GM19025 (cell line): ENCODE data around the gene NR2F6.
"Not testable (repeated sequence)": the region's sequence is repeated elsewhere in the genome, so short reads cannot be mapped to it uniquely, and the experiment has no call there.

Experiments used
- ATAC-seq: cut with Tn5 transposase; IDR thresholded peaks from one replicate; pipeline ENCODE4 v1.9.1; 2021; ENCODE audit warnings: mild to moderate bottlenecking, low read depth, moderate library complexity; ENCODE audit not compliant: unreplicated experiment

The NR2F6 gene

DNA sequence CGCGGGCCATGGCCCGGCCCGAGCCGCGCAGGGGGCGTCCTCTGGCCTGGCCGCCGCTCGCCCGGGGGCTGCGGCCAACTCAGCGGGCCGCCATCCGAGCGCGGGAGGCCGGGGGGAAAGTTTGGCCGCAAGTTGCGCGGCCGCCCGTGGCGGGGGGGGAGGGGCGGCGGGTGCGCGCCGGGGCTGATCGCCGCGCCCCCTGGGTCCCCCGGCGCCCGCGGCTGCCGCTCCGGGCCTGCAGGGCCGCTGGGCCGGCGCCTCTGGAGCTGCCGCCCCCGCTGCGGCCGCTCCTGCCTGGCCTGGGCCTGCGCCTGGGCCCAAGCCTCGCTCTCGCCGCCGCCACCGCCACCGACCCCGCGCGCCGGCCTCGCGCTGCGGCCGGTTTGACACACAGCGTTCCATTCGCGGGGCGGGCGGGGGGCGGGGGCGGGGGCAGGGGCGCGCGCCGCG lies at the start of gene NR2F6:
Gene NR2F6 (minus strand): TSS at position 385 of the 450 bp plus-strand sequence. CDS start 699 bp downstream, outside the sequence.
- no peak for ATAC-seq

DNA sequence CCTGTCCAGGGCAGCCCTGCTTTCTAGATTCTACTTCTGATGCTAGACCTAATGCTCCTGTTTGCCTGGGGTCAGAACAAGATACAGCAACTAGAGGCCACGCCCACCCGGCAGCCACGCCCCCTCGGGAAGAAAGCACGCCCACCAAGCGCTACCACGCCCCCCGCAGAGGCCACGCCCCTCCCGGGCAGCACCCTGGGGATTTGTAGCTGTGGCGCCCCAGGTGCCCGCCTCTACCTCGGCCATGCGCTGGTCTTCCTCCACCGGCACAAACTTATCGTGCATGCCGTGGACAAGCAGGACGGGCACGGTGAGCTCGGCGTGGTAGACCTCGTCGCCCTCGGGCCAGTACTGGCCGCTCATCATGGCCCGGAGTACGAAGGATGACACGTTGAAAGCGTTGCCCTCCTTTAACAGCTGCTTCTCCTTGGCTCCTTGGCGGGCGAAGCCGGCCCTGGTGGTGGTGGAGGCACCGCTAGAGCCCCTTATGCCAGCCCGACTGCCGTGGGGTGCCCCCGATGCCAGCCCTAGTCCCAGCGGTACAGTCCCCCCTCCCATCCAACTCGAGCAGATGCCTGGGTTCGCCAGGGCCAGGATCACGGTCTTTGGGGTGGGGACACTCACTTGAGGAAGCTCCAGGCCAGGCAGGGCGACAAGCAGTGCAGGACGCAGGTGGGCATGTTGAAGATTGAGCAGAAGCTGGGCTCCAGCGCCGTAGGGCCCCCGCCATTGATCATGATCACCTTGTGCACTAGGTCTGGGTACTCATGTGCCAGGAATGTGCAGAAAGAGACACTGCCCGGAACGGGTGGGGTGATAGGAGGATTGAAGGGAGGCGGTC lies 48.6 kb upstream of the NR2F6 start:
- no peak for ATAC-seq

DNA sequence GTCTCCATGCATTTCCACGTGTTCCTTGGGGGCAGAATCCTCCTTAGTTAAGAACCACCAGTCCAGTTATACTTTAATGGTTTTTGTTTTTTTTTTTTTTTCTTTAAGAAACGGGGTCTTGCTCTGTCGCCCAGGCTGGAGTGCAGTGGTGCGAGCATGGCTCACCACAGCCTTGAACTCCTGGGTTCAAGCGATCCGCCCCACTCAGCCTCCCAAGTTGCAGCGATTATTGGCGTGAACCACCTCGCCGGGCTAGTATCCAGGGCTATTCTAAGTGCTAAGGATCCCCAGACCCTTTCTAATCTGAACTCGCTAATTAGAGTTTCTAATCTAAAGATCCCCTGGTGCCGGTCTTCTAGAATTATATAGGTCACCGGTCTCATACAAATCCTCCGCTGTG lies 47.9 kb upstream of the NR2F6 start:
- ATAC-seq = no peak

DNA sequence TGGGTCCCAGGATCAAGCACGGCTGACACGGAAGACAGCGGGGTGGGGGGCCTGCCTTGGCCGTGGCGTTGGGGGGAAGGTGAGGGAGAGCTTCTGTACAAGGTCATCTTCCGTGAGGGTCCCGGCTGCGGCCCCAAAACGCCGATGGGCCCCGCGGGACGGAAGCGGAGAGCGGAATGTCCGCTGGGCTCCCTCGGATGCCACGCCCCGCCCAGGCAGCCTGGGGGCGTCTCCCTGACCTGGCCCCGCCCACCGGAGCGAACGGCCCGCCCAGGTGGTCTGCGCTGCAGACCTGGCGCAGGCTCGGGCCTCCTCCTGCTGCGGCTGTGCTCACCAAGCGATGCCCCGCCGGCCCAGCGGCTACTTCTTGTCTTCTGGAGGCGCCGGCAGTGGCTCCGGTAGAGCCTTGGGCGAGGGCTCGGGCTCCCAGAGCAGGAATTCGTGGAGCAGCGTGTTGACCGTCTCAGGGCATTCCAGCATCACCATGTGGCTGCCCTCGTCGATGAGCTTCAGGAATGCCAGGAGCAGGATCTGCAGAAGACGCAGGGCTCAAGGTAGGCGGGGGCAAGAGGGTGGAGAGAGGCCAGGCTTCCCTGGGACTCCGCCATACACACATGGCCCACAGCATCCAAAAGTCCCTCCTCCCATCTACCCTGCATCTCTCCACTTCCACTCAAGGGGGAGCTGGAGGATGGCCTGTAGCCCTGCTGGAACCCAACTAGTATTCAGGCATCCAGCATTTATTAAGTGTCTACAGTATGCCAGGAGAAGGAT lies 46.8 kb upstream of the NR2F6 start:
- ATAC-seq = peak; percentile 68

DNA sequence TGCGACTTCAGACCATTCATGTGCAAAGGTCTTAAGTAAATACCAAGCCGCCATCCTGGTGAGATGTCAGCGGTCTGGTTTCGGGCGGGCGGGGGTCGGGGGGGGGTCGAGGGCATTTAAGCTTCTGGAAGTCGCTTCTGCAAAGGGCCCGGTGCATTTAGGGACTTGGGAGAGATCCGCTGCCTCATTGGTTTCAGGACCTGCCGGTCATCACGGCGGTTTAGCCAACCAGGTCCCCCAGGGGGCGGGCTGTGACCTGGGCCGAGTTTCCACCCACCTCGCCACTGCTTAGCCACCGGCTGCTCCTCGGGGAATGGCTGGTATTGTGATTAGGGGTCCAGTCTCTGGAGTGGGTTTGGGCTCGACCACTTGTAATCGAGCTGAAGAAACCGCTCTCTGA lies 43.8 kb upstream of the NR2F6 start:
- ATAC-seq = no peak

DNA sequence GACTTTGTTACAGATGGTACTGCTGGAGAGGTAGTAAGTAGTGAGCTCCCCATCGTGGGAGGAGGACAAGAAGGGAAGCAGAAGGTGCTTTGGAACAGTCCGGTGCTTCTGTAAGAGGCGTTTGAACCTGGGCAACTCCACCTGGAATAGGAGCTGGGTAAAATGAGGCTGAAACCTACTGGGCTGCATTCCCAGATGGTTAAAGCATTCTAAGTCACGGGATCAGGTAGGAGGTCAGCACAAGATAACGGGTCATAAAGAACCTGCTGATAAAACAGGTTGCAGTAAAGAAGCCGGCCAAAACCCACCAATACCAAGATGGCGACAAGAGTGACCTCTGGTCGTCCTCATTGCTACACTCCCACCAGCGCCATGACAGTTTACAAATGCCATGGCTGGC lies 41.0 kb upstream of the NR2F6 start:
- ATAC-seq = no peak

DNA sequence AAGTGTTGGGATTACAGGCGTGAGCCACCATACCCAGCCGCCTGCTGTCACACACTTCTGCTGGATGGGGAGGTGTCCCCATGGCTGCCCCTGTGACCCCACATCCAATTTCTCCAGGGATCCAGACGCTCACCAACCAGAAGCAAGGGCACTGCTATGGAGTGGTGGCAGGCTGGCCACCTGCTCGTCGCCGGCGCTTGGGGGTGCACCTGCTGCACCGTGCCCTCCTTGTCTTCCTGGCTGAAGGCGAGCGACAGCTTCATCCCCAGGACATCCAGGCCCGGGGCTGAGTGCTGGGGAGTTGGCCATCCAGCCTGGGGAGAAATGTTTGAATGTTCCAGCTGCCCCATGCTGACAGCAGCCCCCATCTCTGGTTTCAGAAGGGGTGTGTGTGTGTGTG lies 40.5 kb upstream of the NR2F6 start:
- no peak for ATAC-seq

DNA sequence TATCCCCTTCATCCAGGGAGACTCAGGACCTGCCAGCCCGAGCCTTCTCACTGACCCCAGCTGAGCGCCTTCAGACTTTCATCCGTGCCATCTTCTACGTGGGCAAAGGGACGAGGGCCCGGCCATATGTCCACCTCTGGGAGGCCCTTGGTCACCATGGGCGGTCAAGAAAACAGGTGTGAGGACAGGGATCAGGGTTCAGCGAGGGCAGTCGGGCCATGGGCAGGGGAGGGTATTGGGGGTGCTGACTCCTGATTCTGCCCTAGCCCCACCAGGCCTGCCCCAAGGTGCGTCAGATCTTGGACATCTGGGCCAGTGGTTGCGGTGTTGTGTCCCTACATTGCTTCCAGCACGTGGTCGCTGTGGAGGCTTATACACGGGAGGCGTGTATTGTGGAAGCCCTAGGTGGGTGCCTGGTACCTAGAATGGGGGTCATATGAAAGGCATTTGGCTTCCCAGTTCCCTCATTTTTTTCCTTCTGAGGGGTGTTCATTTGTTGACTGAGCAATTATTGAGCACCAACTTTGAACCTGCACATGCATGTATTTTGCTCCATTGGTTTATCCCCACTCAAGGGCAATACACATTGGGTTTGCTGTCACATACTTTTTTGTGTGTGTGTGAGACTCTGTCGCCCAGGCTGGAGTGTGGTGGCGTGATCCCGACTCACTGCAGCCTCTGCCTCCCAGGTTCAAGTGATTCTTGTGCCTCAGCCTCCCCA lies 39.9 kb upstream of the NR2F6 start:
- no peak for ATAC-seq

DNA sequence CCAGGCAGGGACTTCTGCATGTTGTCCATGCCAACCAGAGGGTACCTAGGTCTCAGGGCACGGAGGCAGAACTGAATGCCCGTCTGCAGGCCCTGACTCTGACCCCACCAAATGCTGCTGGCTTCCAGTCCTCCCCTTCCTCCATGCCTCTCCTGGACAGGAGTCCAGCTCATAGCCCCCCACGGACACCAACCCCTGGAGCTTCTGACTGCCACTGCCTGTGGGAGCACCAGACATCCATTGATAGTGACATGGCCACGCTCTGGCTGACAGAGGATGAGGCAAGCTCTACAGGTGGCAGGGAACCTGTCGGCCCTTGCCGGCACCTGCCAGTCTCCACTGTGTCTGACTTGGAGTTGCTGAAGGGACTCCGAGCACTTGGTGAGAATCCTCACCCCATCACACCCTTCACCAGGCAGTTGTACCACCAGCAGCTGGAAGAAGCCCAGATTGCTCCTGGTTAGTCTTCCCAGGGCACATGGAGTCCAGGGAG lies 37.8 kb upstream of the NR2F6 start:
- no peak for ATAC-seq

DNA sequence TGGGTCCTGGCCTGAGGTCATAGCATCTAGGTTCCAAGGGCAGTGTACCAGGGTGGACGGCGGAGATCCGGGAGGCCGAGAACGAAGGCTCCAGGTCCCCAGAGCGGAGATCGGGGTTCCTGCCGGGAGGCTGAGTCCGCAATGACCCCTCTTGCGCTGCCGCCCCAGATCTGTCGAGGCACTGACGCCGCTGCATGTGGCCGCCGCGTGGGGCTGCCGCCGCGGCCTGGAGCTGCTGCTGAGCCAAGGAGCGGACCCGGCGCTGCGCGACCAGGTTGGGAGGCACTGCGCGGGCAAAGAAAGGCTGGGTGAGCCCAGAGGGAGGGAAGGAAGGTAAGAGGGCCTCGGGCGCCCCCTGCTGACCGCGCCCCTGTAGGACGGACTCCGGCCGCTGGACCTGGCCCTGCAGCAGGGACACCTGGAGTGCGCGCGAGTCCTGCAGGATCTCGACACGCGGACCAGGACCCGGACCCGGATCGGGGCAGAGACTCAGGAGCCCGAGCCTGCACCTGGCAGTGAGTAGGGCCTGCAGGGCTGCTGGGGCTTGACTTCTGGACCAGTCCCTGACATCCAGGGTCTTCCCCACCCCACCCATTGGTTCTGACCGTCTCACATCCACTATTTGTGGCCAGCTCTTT lies 36.9 kb upstream of the NR2F6 start:
- peak; percentile 88 for ATAC-seq

DNA sequence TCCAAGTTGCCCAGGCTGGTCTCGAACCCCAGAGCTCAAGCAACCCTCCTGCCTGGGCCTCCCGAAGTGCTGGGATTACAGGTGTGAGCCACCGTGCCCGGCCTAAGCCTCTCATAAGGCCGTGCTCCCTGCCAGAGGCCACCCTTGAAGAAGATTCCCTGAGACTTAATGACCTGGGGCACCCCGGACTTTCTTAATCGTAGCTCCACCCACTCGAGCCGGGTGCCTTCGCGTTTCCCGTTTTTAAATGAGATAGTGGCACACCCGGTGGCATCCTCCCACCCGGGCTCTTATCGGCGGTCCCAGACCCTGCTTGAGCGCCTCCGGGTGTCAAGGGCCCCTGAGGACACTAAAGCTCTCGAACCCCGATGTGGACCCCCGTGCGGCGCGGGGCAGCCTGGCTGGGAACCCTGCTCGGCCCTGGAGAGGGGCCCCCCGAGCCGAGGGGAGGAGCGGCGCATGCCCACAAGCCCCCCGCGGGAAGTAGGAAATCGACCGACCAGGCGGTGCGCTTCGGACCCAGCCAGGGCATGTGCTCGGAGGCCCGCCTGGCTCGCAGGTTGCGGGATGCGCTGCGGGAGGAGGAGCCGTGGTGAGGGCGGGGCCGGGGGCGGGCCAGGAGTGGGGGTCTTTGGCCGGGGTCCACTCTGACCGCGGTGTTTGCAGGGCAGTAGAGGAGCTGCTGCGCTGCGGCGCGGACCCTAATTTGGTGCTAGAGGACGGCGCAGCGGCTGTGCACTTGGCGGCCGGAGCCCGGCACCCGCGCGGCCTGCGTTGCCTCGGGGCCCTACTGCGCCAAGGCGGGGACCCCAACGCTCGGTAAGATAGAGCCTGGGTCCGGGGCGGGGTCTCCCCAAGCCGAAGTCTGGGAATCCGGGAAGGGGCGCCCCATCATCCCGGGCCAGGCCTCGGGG lies 35.9 kb upstream of the NR2F6 start, which contains the start of gene ANKLE1:
Gene ANKLE1 (plus strand): TSS at position 511 of the 914 bp plus-strand sequence. CDS start 20 bp downstream, at position 531.
- no peak for ATAC-seq

DNA sequence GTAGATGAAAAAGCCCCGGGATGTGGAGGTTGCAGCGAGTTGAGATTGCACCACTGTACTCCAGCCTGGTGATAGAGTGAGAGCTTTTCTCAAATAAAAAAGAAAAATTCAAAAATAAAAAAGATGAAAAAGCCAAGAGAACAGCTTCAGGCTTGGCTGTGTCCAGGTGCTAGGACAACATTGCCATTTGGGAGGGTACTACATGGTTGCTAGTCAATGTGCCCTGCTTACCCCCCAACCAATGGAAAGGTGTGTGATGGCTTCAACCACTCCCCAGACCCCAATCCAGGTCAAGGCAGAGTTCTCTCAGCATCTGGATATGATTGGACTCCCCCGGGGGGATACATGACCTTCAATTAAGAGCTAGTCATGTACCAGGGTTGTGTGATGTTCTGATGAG lies 33.7 kb upstream of the NR2F6 start:
- ATAC-seq = no peak

DNA sequence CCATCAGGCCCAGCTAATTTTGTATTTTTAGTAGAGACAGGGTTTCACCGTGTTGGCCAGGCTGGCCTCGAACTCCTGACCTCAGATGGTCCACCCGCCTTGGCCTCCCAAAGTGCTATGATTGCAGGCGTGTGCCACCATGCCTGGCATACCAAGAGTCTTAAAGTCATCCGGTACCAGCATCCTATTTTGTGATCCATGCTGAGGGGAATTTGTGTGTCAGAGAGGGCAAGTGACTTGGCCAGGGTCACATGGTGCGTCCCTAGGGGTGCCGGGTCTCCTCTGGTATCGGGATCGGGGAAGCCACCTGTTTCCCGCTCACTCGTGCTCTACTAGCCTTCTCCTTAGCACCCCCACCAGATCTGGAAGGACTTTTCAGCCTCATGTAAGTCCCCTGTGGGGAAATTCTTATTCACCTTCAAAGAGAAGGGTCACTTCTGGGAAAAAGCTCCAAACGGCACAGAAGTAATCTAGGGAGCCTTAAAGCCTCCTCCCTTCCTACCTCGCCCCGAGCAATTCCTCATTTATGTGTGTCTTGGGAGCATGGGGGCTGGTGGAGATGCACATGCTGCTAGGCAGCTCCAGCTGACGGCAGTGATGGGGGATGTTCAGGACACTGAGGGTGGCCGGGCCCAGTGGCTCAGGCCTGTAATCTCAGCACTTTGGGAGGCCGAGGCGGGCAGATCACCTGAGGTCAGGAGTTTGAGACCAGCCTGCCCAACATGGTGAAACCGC lies 29.9 kb upstream of the NR2F6 start:
- ATAC-seq = no peak

DNA sequence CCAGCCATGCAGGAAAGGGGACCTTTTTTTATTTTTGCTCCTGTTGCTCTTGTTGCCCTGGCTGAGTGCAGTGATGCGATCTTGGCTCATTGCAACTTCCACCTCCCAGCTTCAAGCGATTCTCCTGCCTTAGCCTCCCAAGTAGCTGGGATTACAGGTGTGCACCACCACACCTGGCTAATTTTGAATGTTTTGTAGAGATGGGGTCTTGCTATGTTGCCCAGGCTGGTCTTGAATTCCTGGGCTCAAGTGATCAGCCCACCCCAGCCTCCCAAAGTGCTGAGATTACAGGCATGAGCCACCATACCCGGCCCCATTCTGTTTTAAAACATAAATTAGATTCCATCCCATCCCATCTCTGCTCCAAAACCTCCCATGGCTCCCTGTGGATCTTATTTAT lies 29.2 kb upstream of the NR2F6 start:
- ATAC-seq = not testable (repeated sequence)

DNA sequence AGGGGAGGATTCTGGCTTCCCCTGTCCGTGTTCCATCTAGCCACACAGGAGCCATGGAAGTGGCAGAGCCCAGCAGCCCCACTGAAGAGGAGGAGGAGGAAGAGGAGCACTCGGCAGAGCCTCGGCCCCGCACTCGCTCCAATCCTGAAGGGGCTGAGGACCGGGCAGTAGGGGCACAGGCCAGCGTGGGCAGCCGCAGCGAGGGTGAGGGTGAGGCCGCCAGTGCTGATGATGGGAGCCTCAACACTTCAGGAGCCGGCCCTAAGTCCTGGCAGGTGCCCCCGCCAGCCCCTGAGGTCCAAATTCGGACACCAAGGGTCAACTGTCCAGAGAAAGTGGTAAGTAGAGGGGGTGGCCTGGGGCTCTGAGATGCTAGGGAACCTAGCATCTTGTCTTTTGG lies 23.0 kb upstream of the NR2F6 start:
- ATAC-seq = no peak

DNA sequence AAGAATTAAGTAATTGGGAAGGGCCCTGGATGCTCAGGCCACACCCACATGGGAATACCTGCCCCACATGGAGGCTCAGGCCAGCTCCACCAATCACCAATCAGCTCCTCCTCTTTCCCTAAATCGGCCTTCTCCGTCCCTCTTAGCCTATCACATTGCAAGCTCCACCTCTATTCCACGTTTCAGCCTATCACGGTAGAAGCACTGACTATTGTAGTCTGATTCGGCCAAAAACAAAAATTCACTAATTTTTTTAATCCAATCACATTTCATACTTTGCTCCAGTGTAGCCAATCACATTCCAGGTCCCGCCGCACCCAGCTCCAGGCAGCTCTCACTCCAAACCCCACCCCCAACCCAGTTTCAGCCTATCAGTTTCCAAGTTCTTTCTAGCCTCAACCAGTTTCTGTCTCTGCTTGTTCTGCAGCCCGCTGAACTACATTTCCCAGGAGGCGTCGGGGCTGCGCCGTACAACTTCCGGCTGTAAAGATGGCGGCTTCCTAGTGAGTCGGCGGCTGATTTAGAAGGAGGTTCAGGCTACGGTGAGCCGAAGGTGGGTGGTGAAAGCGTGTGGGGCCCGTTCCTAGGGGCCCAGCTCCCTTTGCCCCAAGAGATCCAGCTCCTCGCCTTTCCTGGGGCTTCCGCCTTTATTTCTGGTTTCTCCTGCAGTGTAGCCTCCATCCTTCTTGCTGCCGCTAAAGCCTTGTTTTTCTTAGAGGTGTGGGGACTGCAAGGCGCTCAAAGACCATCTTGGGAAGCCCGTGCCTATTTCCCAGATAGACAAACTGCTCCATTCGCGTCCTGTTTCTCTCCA lies 21.5 kb upstream of the NR2F6 start, which contains the start of gene BABAM1:
Gene BABAM1 (plus strand): TSS at position 469 of the 814 bp plus-strand sequence. CDS start 1,364 bp downstream, outside the sequence.
- ATAC-seq = peak; percentile 91

DNA sequence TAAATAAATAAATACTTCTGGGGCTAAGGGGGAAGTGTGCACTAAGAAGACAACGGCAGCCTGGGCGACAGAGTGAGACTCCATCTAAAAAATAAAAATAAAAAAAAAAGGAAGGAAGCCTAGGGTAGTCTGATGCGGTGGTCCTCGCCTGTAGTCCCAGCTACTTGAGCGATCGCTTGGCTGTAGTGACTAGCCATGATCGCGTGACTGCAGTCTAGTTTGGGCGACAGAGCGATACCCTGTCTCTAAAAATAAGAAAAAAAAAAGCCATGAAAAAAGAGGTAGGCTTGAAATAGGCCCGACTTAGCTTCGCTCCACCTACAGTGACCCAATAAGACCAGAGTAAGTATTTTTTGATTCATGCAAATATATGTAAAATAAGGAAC lies 20.9 kb upstream of the NR2F6 start:
- no peak for ATAC-seq

DNA sequence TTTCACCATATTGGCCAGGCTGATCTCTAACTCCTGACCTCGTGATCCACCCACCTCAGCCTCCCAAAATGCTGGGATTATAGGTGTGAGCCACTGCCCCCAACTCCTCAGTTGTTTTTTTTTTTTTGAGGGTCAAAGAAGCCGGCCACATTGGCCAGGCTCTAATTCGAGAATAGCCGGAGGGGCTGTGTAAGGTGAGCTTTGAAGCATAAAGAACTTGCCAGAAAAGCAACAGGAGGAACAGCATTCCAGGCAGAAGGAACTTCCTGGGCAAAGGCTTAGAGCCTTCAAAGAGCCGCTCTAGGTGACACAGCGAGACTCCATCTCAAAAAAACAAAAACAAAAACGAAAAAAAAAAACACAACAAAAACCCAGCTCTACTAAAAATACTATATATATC lies 20.3 kb upstream of the NR2F6 start:
- ATAC-seq = no peak
